HEK293 (cell line): ENCODE results near the gene CDR2L.

ENCODE experiments used
- CTCF ChIA-PET: fragments of 350-600 bp; formaldehyde crosslinking; extraction: SDS; loops from one replicate; lab custom pipeline; 2021; ENCODE audit warnings: antibody characterized with exemption; lab: Yijun Ruan, JAX
- POLR2A ChIA-PET: fragments of 300-600 bp; formaldehyde crosslinking; extraction: SDS; loops from one replicate; lab custom pipeline; 2020; ENCODE audit warnings: antibody characterized with exemption, inconsistent platforms; lab: Yijun Ruan, JAX
- H3K27ac ChIP-seq: fragments of 200-500 bp; sonication (Bioruptor generic); 2 replicates; pipeline ENCODE4 v1.5.1; 2014; ENCODE audit warnings: low read depth, low read length, control low read depth, inconsistent platforms; ENCODE audit errors: extremely low read depth
- H3K36me3 ChIP-seq, 2 experiments: fragments of 200-500 bp in 1 of 2; sonication (Bioruptor generic) in 1 of 2; 1 replicate in 1 of 2; 2 replicates in 1 of 2; pipeline ENCODE4 v1.5.1; 2014 to 2017; ENCODE audit warnings: inconsistent platforms in 2 of 2, low read length in 2 of 2; ENCODE audit not compliant: control insufficient read depth in 2 of 2, insufficient read depth in 1 of 2
- H3K4me1 ChIP-seq: fragments of 200-500 bp; sonication (Bioruptor generic); 2 replicates; pipeline ENCODE4 v1.5.1; 2014; ENCODE audit warnings: mild to moderate bottlenecking, low read length, inconsistent platforms; ENCODE audit not compliant: control insufficient read depth, insufficient read depth
- H3K4me3 ChIP-seq: 2 replicates; pipeline ENCODE4 v1.5.1; 2011; ENCODE audit warnings: low read depth, mild to moderate bottlenecking, control low read depth, low read length, moderate library complexity
- H3K9me3 ChIP-seq: fragments of 200-500 bp; sonication (Bioruptor generic); 2 replicates; pipeline ENCODE4 v1.5.1; 2014; ENCODE audit warnings: low read depth, low read length, inconsistent platforms; ENCODE audit not compliant: control insufficient read depth, insufficient read depth
- FEZF1 ChIP-seq: fragments of 450-650 bp; formaldehyde crosslinking; IDR thresholded peaks from 2 replicates; pipeline ENCODE4 v1.5.1; 2016; ENCODE audit warnings: missing biosample characterization, missing genetic modification characterization
- GLI4 ChIP-seq: fragments of 450-650 bp; formaldehyde crosslinking; IDR thresholded peaks from 2 replicates; pipeline ENCODE4 v1.5.1; 2016; ENCODE audit warnings: missing biosample characterization, missing genetic modification characterization
- IKZF3 ChIP-seq: fragments of 450-650 bp; IDR thresholded peaks from 2 replicates; pipeline ENCODE4 v1.5.0; 2018; ENCODE audit warnings: missing biosample characterization, mild to moderate bottlenecking, missing genetic modification characterization, moderate library complexity
- MZF1 ChIP-seq: fragments of 450-650 bp; formaldehyde crosslinking; IDR thresholded peaks from 2 replicates; pipeline ENCODE4 v1.5.1; 2017; ENCODE audit warnings: missing biosample characterization, missing genetic modification characterization, borderline replicate concordance
- SCRT1 ChIP-seq: fragments of 450-650 bp; formaldehyde crosslinking; IDR thresholded peaks from 2 replicates; pipeline ENCODE4 v1.5.1; 2016; ENCODE audit warnings: missing biosample characterization, missing genetic modification characterization, borderline replicate concordance
- SP3 ChIP-seq: fragments of 450-650 bp; formaldehyde crosslinking; IDR thresholded peaks from 2 replicates; pipeline ENCODE4 v1.5.1; 2016; ENCODE audit warnings: missing biosample characterization, missing genetic modification characterization
- WT1 ChIP-seq: fragments of 450-650 bp; formaldehyde crosslinking; IDR thresholded peaks from 2 replicates; pipeline ENCODE4 v1.5.1; 2016; ENCODE audit warnings: missing biosample characterization, missing genetic modification characterization
- ZBTB20 ChIP-seq: fragments of 450-650 bp; formaldehyde crosslinking; IDR thresholded peaks from 2 replicates; pipeline ENCODE4 v1.5.1; 2016; ENCODE audit warnings: missing biosample characterization, missing genetic modification characterization
- ZBTB48 ChIP-seq: fragments of 450-650 bp; formaldehyde crosslinking; IDR thresholded peaks from 2 replicates; pipeline ENCODE4 v1.5.1; 2016; ENCODE audit warnings: missing biosample characterization, missing genetic modification characterization
- ZBTB8A ChIP-seq: fragments of 450-650 bp; formaldehyde crosslinking; IDR thresholded peaks from 2 replicates; pipeline ENCODE4 v1.5.1; 2016; ENCODE audit warnings: missing biosample characterization, missing genetic modification characterization
- ZEB2 ChIP-seq: fragments of 450-650 bp; formaldehyde crosslinking; IDR thresholded peaks from 2 replicates; pipeline ENCODE4 v1.5.1; 2016; ENCODE audit warnings: missing biosample characterization, missing genetic modification characterization
- ZNF175 ChIP-seq: fragments of 450-650 bp; formaldehyde crosslinking; IDR thresholded peaks from 2 replicates; pipeline ENCODE4 v1.5.1; 2016; ENCODE audit warnings: missing biosample characterization, missing genetic modification characterization
- ZNF202 ChIP-seq: fragments of 450-650 bp; formaldehyde crosslinking; IDR thresholded peaks from 2 replicates; pipeline ENCODE4 v1.5.1; 2016; ENCODE audit warnings: missing biosample characterization, missing genetic modification characterization, borderline replicate concordance
- ZNF394 ChIP-seq: fragments of 450-650 bp; formaldehyde crosslinking; IDR thresholded peaks from 2 replicates; pipeline ENCODE4 v1.5.1; 2016; ENCODE audit warnings: missing biosample characterization, missing genetic modification characterization, mild to moderate bottlenecking, moderate library complexity, borderline replicate concordance
- ZNF423 ChIP-seq: fragments of 450-650 bp; formaldehyde crosslinking; IDR thresholded peaks from 2 replicates; pipeline ENCODE4 v1.5.1; 2016; ENCODE audit warnings: missing biosample characterization, missing genetic modification characterization
- ZNF426 ChIP-seq: fragments of 450-650 bp; formaldehyde crosslinking; IDR thresholded peaks from 2 replicates; pipeline ENCODE4 v1.5.1; 2017; ENCODE audit warnings: missing biosample characterization, missing genetic modification characterization, mild to moderate bottlenecking, inconsistent platforms, moderate library complexity
- ZNF530 ChIP-seq: fragments of 450-650 bp; formaldehyde crosslinking; IDR thresholded peaks from 2 replicates; pipeline ENCODE4 v1.5.1; 2016; ENCODE audit warnings: low read depth, missing biosample characterization, missing genetic modification characterization
- ZNF571 ChIP-seq: fragments of 450-650 bp; formaldehyde crosslinking; IDR thresholded peaks from 2 replicates; pipeline ENCODE4 v1.5.0; 2017; ENCODE audit warnings: missing biosample characterization, missing genetic modification characterization
- ZNF596 ChIP-seq: fragments of 450-650 bp; IDR thresholded peaks from 2 replicates; pipeline ENCODE4 v1.5.0; 2018; ENCODE audit warnings: missing biosample characterization, mild to moderate bottlenecking, missing genetic modification characterization, moderate library complexity
- ZNF629 ChIP-seq: fragments of 450-650 bp; formaldehyde crosslinking; IDR thresholded peaks from 2 replicates; pipeline ENCODE4 v1.5.1; 2017; ENCODE audit warnings: missing biosample characterization, missing genetic modification characterization
- ZNF76 ChIP-seq: fragments of 450-650 bp; formaldehyde crosslinking; IDR thresholded peaks from 2 replicates; pipeline ENCODE4; 2016; ENCODE audit warnings: low read depth, missing biosample characterization, missing genetic modification characterization, borderline replicate concordance
- ZNF785 ChIP-seq: fragments of 450-650 bp; formaldehyde crosslinking; IDR thresholded peaks from 2 replicates; pipeline ENCODE4 v1.5.1; 2016; ENCODE audit warnings: missing biosample characterization, missing genetic modification characterization
- ZSCAN18 ChIP-seq: fragments of 450-650 bp; formaldehyde crosslinking; IDR thresholded peaks from 2 replicates; pipeline ENCODE4 v1.5.1; 2016; ENCODE audit warnings: missing biosample characterization, missing genetic modification characterization
- ZSCAN23 ChIP-seq: fragments of 450-650 bp; formaldehyde crosslinking; IDR thresholded peaks from 2 replicates; pipeline ENCODE4 v1.5.1; 2016; ENCODE audit warnings: missing biosample characterization, missing genetic modification characterization
- ZSCAN30 ChIP-seq: fragments of 450-650 bp; IDR thresholded peaks from 2 replicates; pipeline ENCODE4 v1.5.1; 2018; ENCODE audit warnings: missing biosample characterization, mild to moderate bottlenecking, missing genetic modification characterization, moderate library complexity
- TF ChIP-seq, protein P1 (sequence below): fragments of 450-650 bp; formaldehyde crosslinking; IDR thresholded peaks from 2 replicates; pipeline ENCODE4 v1.5.1; 2016; ENCODE audit warnings: missing biosample characterization, missing genetic modification characterization
- TF ChIP-seq, protein P2 (sequence below): fragments of 450-650 bp; formaldehyde crosslinking; IDR thresholded peaks from 2 replicates; pipeline ENCODE4 v1.5.1; 2016; ENCODE audit warnings: missing biosample characterization, missing genetic modification characterization
- TF ChIP-seq, protein P3 (sequence below): fragments of 450-650 bp; formaldehyde crosslinking; IDR thresholded peaks from 2 replicates; pipeline ENCODE4 v1.5.1; 2016; ENCODE audit warnings: missing biosample characterization, missing genetic modification characterization

The CDR2L gene

DNA sequence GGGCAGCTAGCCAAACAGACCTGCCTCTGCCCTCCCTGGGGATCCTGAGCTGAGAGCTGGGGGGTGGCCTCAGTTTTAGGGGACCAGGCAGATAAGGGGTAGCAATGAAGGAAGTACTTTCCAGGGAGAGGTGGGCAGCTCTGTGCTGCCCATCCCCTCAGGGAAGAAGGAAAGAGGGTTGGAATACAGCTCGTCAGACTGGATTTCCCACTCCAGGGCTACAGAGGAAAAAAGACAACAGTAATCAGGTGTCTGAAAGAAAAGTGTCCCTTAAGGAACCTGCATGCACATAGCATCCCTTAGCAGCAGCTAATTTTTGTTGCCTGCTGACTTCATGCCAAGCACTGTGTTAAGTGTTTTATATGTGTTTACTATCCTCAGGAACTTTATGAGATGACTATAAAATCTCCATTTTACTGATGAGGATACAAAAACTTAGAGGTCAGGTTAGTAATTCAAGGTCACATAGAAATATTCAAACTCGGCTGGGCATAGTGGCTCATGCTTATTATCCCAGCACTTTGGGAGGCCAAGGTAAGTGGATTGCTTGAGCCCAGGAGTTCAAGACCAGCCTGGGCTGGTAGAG lies 21.8 kb downstream of the CDR2L start:
- Histone ChIP-seq H3K36me3 (peaks cover 0 to 7% of the 10 kb centered on the region in 2 experiments; a peak in 1 of 3 replicates), H3K9me3 (no peaks in the 10 kb centered on the region), H3K27ac (peak overlapping the region; percentile 41; the same call in 1 of the 2 replicates), H3K4me3 (no peak overlapping the region), H3K4me1 (peaks cover 26% of the 10 kb centered on the region)
- CTCF ChIA-PET, result interaction anchor here (0.6 to 4.3 kb wide), 8 partner anchors 16 to 624 kb away, joined by 3 to 62 read pairs (median 3); partner anchors contain the start of genes ARMC7 and SMIM5
- POLR2A ChIA-PET, result interaction anchor here (0.6 to 1.6 kb wide), 4 partner anchors 19 to 23 kb away, joined by 3 to 9 read pairs (median 4); partner anchors contain the start of gene CDR2L
- TF ChIP-seq ZNF423 (tag by site-specific recombination) (no peak), ZSCAN23 (no peak), ZNF394 (tag by site-specific recombination) (no peak), ZSCAN30 (tag by site-specific recombination) (peak; percentile 68; the same call in 1 of the 2 replicates), MZF1 (tag by site-specific recombination) (0 out of 2 replicates have a peak, but pooled peaks have one; percentile 13), FEZF1 (tag by site-specific recombination) (peak; percentile 77), ZBTB8A (no peak; the same call in 1 of the 2 replicates), IKZF3 (tag by site-specific recombination) (peak; percentile 57; the same call in 1 of the 2 replicates), ZEB2 (tag by site-specific recombination) (0 out of 2 replicates have a peak, but pooled peaks have one; percentile 16), ZNF596 (tag by site-specific recombination) (no peak), WT1 (no peak), SP3 (no peak), ZNF426 (no peak), ZNF202 (tag by site-specific recombination) (no peak), ZBTB48 (tag by site-specific recombination) (peak; percentile 85), ZNF571 (tag by site-specific recombination) (no peak), ZNF629 (no peak), ZBTB20 (peak; percentile 32; the same call in 1 of the 2 replicates), ZNF530 (tag by site-specific recombination) (no peak), SCRT1 (peak; percentile 62; the same call in 1 of the 2 replicates), ZNF76 (no peak), GLI4 (tag by site-specific recombination) (no peak), ZNF785 (no peak), ZNF175 (no peak), ZSCAN18 (no peak)
- TF ChIP-seq, protein P1, sequence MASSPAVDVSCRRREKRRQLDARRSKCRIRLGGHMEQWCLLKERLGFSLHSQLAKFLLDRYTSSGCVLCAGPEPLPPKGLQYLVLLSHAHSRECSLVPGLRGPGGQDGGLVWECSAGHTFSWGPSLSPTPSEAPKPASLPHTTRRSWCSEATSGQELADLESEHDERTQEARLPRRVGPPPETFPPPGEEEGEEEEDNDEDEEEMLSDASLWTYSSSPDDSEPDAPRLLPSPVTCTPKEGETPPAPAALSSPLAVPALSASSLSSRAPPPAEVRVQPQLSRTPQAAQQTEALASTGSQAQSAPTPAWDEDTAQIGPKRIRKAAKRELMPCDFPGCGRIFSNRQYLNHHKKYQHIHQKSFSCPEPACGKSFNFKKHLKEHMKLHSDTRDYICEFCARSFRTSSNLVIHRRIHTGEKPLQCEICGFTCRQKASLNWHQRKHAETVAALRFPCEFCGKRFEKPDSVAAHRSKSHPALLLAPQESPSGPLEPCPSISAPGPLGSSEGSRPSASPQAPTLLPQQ (tag by site-specific recombination), result no peak
- TF ChIP-seq, protein P2, sequence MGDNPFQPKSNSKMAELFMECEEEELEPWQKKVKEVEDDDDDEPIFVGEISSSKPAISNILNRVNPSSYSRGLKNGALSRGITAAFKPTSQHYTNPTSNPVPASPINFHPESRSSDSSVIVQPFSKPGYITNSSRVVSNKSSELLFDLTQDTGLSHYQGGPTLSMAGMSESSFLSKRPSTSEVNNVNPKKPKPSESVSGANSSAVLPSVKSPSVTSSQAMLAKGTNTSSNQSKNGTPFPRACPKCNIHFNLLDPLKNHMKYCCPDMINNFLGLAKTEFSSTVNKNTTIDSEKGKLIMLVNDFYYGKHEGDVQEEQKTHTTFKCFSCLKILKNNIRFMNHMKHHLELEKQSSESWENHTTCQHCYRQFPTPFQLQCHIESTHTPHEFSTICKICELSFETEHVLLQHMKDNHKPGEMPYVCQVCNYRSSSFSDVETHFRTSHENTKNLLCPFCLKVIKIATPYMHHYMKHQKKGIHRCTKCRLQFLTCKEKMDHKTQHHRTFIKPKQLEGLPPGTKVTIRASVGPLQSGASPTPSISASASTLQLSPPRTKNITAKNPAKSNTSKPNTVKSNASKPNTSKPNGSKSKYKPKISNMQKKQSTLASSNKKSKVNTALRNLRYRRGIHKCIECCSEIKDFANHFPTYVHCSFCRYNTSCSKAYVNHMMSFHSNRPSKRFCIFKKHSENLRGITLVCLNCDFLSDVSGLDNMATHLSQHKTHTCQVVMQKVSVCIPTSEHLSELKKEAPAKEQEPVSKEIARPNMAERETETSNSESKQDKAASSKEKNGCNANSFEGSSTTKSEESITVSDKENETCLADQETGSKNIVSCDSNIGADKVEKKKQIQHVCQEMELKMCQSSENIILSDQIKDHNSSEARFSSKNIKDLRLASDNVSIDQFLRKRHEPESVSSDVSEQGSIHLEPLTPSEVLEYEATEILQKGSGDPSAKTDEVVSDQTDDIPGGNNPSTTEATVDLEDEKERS (tag by site-specific recombination), result no peak
- TF ChIP-seq, protein P3, sequence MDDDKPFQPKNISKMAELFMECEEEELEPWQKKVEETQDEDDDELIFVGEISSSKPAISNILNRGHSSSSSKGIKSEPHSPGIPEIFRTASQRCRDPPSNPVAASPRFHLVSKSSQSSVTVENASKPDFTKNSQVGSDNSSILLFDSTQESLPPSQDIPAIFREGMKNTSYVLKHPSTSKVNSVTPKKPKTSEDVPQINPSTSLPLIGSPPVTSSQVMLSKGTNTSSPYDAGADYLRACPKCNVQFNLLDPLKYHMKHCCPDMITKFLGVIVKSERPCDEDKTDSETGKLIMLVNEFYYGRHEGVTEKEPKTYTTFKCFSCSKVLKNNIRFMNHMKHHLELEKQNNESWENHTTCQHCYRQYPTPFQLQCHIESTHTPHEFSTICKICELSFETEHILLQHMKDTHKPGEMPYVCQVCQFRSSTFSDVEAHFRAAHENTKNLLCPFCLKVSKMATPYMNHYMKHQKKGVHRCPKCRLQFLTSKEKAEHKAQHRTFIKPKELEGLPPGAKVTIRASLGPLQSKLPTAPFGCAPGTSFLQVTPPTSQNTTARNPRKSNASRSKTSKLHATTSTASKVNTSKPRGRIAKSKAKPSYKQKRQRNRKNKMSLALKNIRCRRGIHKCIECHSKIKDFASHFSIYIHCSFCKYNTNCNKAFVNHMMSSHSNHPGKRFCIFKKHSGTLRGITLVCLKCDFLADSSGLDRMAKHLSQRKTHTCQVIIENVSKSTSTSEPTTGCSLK, result no peak
